ENCODE measurements around the gene ZMIZ1.

The ZMIZ1 gene

GRCh38 chr10:79178070-79178576, 109.4 kb downstream of the ZMIZ1 start:
- Histone ChIP-seq H4K8ac (ENCODE audit: low read length) (peak overlapping the region; percentile 49), H2BK120ac (ENCODE audit: low read depth, low read length) (peak overlapping the region; percentile 9), H2AK5ac (ENCODE audit: low read length, severe bottlenecking) (peak overlapping the region; percentile 80), H4K91ac (ENCODE audit: low read length) (peak overlapping the region; percentile 77), H2AFZ (ENCODE audit: low read depth, low read length) (no peak overlapping the region), H3K9ac (ENCODE audit: low read length) (peak overlapping the region; percentile 34), H3K79me1 (replicated peaks; ENCODE audit: low read length, poor library complexity, severe bottlenecking) (peaks cover 23% of the 10 kb centered on the region), H2BK12ac (ENCODE audit: low read length in 2 of 2) (peak overlapping the region; percentile 12 to 64), H3K9me3 (ENCODE audit: control insufficient read depth, low read length) (no peaks in the 10 kb centered on the region), H3K23ac (ENCODE audit: low read length in 2 of 2) (no peak overlapping the region), H3K27me3 (ENCODE audit: control insufficient read depth in 1 of 2, insufficient read depth in 1 of 2, low read length in 2 of 2) (no peaks in the 10 kb centered on the region), H3K4me3 (ENCODE audit: insufficient read depth in 1 of 2, low read depth in 1 of 2, low read length in 2 of 2) (peak overlapping the region in 1 of 2 experiments; percentile 25), H3K27ac (ENCODE audit: low read length, poor library complexity, severe bottlenecking) (peak overlapping the region; percentile 89), H3K4me1 (ENCODE audit: control insufficient read depth, insufficient read depth, low read depth, low read length) (peaks cover 90% of the 10 kb centered on the region), H3K18ac (ENCODE audit: low read depth in 1 of 2, low read length in 2 of 2) (peak overlapping the region; percentile 12 to 98), H2BK15ac (ENCODE audit: low read depth, poor library complexity, severe bottlenecking) (no peak overlapping the region), H3K14ac (ENCODE audit: low read length in 2 of 2) (peak overlapping the region in 1 of 2 experiments; percentile 78), H3K4me2 (ENCODE audit: low read length, poor library complexity, severe bottlenecking) (peak overlapping the region; percentile 0), H3K4ac (ENCODE audit: low read depth in 1 of 2, low read length in 2 of 2) (peak overlapping the region; percentile 11 to 77), H2BK5ac (ENCODE audit: low read depth, low read length, poor library complexity, severe bottlenecking) (peak overlapping the region; percentile 59), H3K36me3 (ENCODE audit: control insufficient read depth in 1 of 2, insufficient read depth in 2 of 2, low read depth in 1 of 2, low read length in 2 of 2) (peaks cover 60 to 67% of the 10 kb centered on the region in 2 experiments)
- 86% methylated on average over 8 of the region's 8 CpGs for WGBS
- no peak for DNase-seq

GRCh38 chr10:79178614-79179163, 109.9 kb downstream of the ZMIZ1 start:
- peak overlapping the region; percentile 63 for H2BK5ac ChIP-seq (ENCODE audit: low read depth, low read length, poor library complexity, severe bottlenecking)
- H3K14ac ChIP-seq (ENCODE audit: low read length in 2 of 2) = no peak overlapping the region
- peak overlapping the region; percentile 0 for H3K4me2 ChIP-seq (ENCODE audit: low read length, poor library complexity, severe bottlenecking)
- H4K8ac ChIP-seq (ENCODE audit: low read length) = peak overlapping the region; percentile 49
- no peak overlapping the region for H3K23ac ChIP-seq (ENCODE audit: low read length in 2 of 2)
- peak overlapping the region; percentile 34 to 98 for H3K18ac ChIP-seq (ENCODE audit: low read depth in 1 of 2, low read length in 2 of 2)
- H2BK15ac ChIP-seq (ENCODE audit: low read depth, poor library complexity, severe bottlenecking) = no peak overlapping the region
- peak; percentile 87 for DNase-seq
- 3% methylated on average over 5 of the region's 9 CpGs for WGBS
- H4K91ac ChIP-seq (ENCODE audit: low read length) = peak overlapping the region; percentile 37
- H2AFZ ChIP-seq (ENCODE audit: low read depth, low read length) = no peak overlapping the region
- H3K27me3 ChIP-seq (ENCODE audit: control insufficient read depth in 1 of 2, insufficient read depth in 1 of 2, low read length in 2 of 2) = no peaks in the 10 kb centered on the region
- peak overlapping the region; percentile 15 to 64 for H2BK12ac ChIP-seq (ENCODE audit: low read length in 2 of 2)
- peak overlapping the region in 1 of 2 experiments; percentile 77 for H3K4ac ChIP-seq (ENCODE audit: low read depth in 1 of 2, low read length in 2 of 2)
- peak overlapping the region; percentile 80 for H2AK5ac ChIP-seq (ENCODE audit: low read length, severe bottlenecking)
- H3K4me3 ChIP-seq (ENCODE audit: insufficient read depth in 1 of 2, low read depth in 1 of 2, low read length in 2 of 2) = peak overlapping the region in 1 of 2 experiments; percentile 26
- peaks cover 95% of the 10 kb centered on the region for H3K4me1 ChIP-seq (ENCODE audit: control insufficient read depth, insufficient read depth, low read depth, low read length)
- H3K9ac ChIP-seq (ENCODE audit: low read length) = peak overlapping the region; percentile 35
- H2BK120ac ChIP-seq (ENCODE audit: low read depth, low read length) = no peak overlapping the region
- H3K79me1 ChIP-seq (replicated peaks; ENCODE audit: low read length, poor library complexity, severe bottlenecking) = peaks cover 23% of the 10 kb centered on the region
- H3K36me3 ChIP-seq (ENCODE audit: control insufficient read depth in 1 of 2, insufficient read depth in 2 of 2, low read depth in 1 of 2, low read length in 2 of 2) = peaks cover 62 to 69% of the 10 kb centered on the region in 2 experiments
- peak overlapping the region; percentile 89 for H3K27ac ChIP-seq (ENCODE audit: low read length, poor library complexity, severe bottlenecking)
- H3K9me3 ChIP-seq (ENCODE audit: control insufficient read depth, low read length) = no peaks in the 10 kb centered on the region

GRCh38 chr10:79179164-79179956, 110.6 kb downstream of the ZMIZ1 start:
- peak overlapping the region; percentile 51 to 96 for H2BK12ac ChIP-seq (ENCODE audit: low read length in 2 of 2)
- H3K27ac ChIP-seq (ENCODE audit: low read length, poor library complexity, severe bottlenecking) = peak overlapping the region; percentile 89
- H3K9me3 ChIP-seq (ENCODE audit: control insufficient read depth, low read length) = no peaks in the 10 kb centered on the region
- peak overlapping the region; percentile 35 for H3K9ac ChIP-seq (ENCODE audit: low read length)
- peak overlapping the region in 1 of 2 experiments; percentile 26 for H3K4me3 ChIP-seq (ENCODE audit: insufficient read depth in 1 of 2, low read depth in 1 of 2, low read length in 2 of 2)
- H3K4me2 ChIP-seq (ENCODE audit: low read length, poor library complexity, severe bottlenecking) = no peak overlapping the region
- peaks cover 20% of the 10 kb centered on the region for H3K79me1 ChIP-seq (replicated peaks; ENCODE audit: low read length, poor library complexity, severe bottlenecking)
- peaks cover 94% of the 10 kb centered on the region for H3K4me1 ChIP-seq (ENCODE audit: control insufficient read depth, insufficient read depth, low read depth, low read length)
- H2AFZ ChIP-seq (ENCODE audit: low read depth, low read length) = no peak overlapping the region
- H2BK15ac ChIP-seq (ENCODE audit: low read depth, poor library complexity, severe bottlenecking) = no peak overlapping the region
- H3K27me3 ChIP-seq (ENCODE audit: control insufficient read depth in 1 of 2, insufficient read depth in 1 of 2, low read length in 2 of 2) = no peaks in the 10 kb centered on the region
- H3K4ac ChIP-seq (ENCODE audit: low read depth in 1 of 2, low read length in 2 of 2) = peak overlapping the region; percentile 1 to 75
- peak overlapping the region; percentile 10 for H4K91ac ChIP-seq (ENCODE audit: low read length)
- peak overlapping the region; percentile 63 for H2BK5ac ChIP-seq (ENCODE audit: low read depth, low read length, poor library complexity, severe bottlenecking)
- H3K23ac ChIP-seq (ENCODE audit: low read length in 2 of 2) = peak overlapping the region in 1 of 2 experiments; percentile 57
- H2BK120ac ChIP-seq (ENCODE audit: low read depth, low read length) = no peak overlapping the region
- H4K8ac ChIP-seq (ENCODE audit: low read length) = peak overlapping the region; percentile 0
- H2AK5ac ChIP-seq (ENCODE audit: low read length, severe bottlenecking) = peak overlapping the region; percentile 37
- WGBS = 88% methylated on average over 6 of the region's 7 CpGs
- H3K18ac ChIP-seq (ENCODE audit: low read depth in 1 of 2, low read length in 2 of 2) = peak overlapping the region; percentile 14 to 98
- peak; percentile 49 for DNase-seq
- H3K36me3 ChIP-seq (ENCODE audit: control insufficient read depth in 1 of 2, insufficient read depth in 2 of 2, low read depth in 1 of 2, low read length in 2 of 2) = peaks cover 55 to 63% of the 10 kb centered on the region in 2 experiments
- peak overlapping the region in 1 of 2 experiments; percentile 96 for H3K14ac ChIP-seq (ENCODE audit: low read length in 2 of 2)

GRCh38 chr10:79179957-79180309, 111.2 kb downstream of the ZMIZ1 start:
- H3K79me1 ChIP-seq (replicated peaks; ENCODE audit: low read length, poor library complexity, severe bottlenecking) = peaks cover 14% of the 10 kb centered on the region
- H2AK5ac ChIP-seq (ENCODE audit: low read length, severe bottlenecking) = peak overlapping the region; percentile 37
- peak overlapping the region; percentile 10 for H4K91ac ChIP-seq (ENCODE audit: low read length)
- H2BK15ac ChIP-seq (ENCODE audit: low read depth, poor library complexity, severe bottlenecking) = no peak overlapping the region
- H2BK120ac ChIP-seq (ENCODE audit: low read depth, low read length) = no peak overlapping the region
- no peak for DNase-seq
- H4K8ac ChIP-seq (ENCODE audit: low read length) = no peak overlapping the region
- WGBS = 94% methylated on average over 5 of the region's 7 CpGs
- H3K14ac ChIP-seq (ENCODE audit: low read length in 2 of 2) = peak overlapping the region in 1 of 2 experiments; percentile 71
- peak overlapping the region; percentile 51 to 96 for H2BK12ac ChIP-seq (ENCODE audit: low read length in 2 of 2)
- peak overlapping the region in 1 of 2 experiments; percentile 34 for H3K23ac ChIP-seq (ENCODE audit: low read length in 2 of 2)
- H3K27me3 ChIP-seq (ENCODE audit: control insufficient read depth in 1 of 2, insufficient read depth in 1 of 2, low read length in 2 of 2) = no peaks in the 10 kb centered on the region
- H3K4me3 ChIP-seq (ENCODE audit: insufficient read depth in 1 of 2, low read depth in 1 of 2, low read length in 2 of 2) = no peak overlapping the region
- no peak overlapping the region for H3K9ac ChIP-seq (ENCODE audit: low read length)
- no peak overlapping the region for H2BK5ac ChIP-seq (ENCODE audit: low read depth, low read length, poor library complexity, severe bottlenecking)
- peaks cover 95% of the 10 kb centered on the region for H3K4me1 ChIP-seq (ENCODE audit: control insufficient read depth, insufficient read depth, low read depth, low read length)
- peak overlapping the region; percentile 89 for H3K27ac ChIP-seq (ENCODE audit: low read length, poor library complexity, severe bottlenecking)
- H3K4me2 ChIP-seq (ENCODE audit: low read length, poor library complexity, severe bottlenecking) = no peak overlapping the region
- no peak overlapping the region for H2AFZ ChIP-seq (ENCODE audit: low read depth, low read length)
- peak overlapping the region in 1 of 2 experiments; percentile 15 for H3K4ac ChIP-seq (ENCODE audit: low read depth in 1 of 2, low read length in 2 of 2)
- H3K18ac ChIP-seq (ENCODE audit: low read depth in 1 of 2, low read length in 2 of 2) = peak overlapping the region; percentile 24 to 98
- no peaks in the 10 kb centered on the region for H3K9me3 ChIP-seq (ENCODE audit: control insufficient read depth, low read length)
- H3K36me3 ChIP-seq (ENCODE audit: control insufficient read depth in 1 of 2, insufficient read depth in 2 of 2, low read depth in 1 of 2, low read length in 2 of 2) = peaks cover 50 to 57% of the 10 kb centered on the region in 2 experiments

Measured in mesenchymal stem cell (in vitro differentiated cells and primary cell).